Loucy (cell line): ENCODE data around the gene UNC80.

ENCODE experiments used
- CTCF ChIP-seq: fragments of 200-600 bp; sonication (generic); conservative IDR thresholded peaks from 2 replicates; pipeline ENCODE4 v1.5.1; 2014; ENCODE audit warnings: mild to moderate bottlenecking, antibody characterized with exemption, low read length
- EZH2phosphoT487 ChIP-seq: fragments of 200-600 bp; IDR thresholded peaks from 2 replicates; pipeline ENCODE4 v1.6.1; 2018; ENCODE audit warnings: antibody characterized with exemption, mild to moderate bottlenecking, moderate library complexity, borderline replicate concordance

- TF ChIP-seq CTCF: no peak
- TF ChIP-seq EZH2phosphoT487: no peak
These were observed 9.1 kb upstream of the UNC80 start for GRCh38 chr2:209762563-209762962.
